ENCODE results near the gene SEPTIN1.
A peak's percentile ranks its signal among the peaks of the same experiment; 100 is the strongest.
"Not testable (repeated sequence)": the region's sequence is repeated elsewhere in the genome, so short reads cannot be mapped to it uniquely, and the experiment has no call there.

SEPTIN1 gene

GRCh38 chr16:30357085-30357714 is 25.2 kb downstream of the SEPTIN1 start:
- DNase-seq, result no peak

GRCh38 chr16:30356401-30357084 is 25.8 kb downstream of the SEPTIN1 start:
- peak; percentile 21 for DNase-seq

GRCh38 chr16:30355954-30356308 is 26.4 kb downstream of the SEPTIN1 start:
- no peak for DNase-seq

- peak; percentile 91 to 94 for DNase-seq
Measured at GRCh38 chr16:30355144-30355953, 27.0 kb downstream of the SEPTIN1 start, which contains the start of gene CD2BP2. CD2BP2 (minus strand) TSS chr16:30355308; CDS start chr16:30354681, 627 bp downstream.

- peak; percentile 18 to 23 for DNase-seq
Measured at GRCh38 chr16:30354423-30355143, 27.8 kb downstream of the SEPTIN1 start.

GRCh38 chr16:30353438-30354129 is 28.8 kb downstream of the SEPTIN1 start:
- DNase-seq, result no peak

- no peak for DNase-seq
Measured at GRCh38 chr16:30352488-30353401, 29.6 kb downstream of the SEPTIN1 start.

- DNase-seq, result no peak
Measured at GRCh38 chr16:30351586-30352419, 30.6 kb downstream of the SEPTIN1 start.

GRCh38 chr16:30351001-30351441 is 31.3 kb downstream of the SEPTIN1 start:
- no peak for DNase-seq

- DNase-seq, result peak in 1 of 2 experiments; percentile 35
Measured at GRCh38 chr16:30350134-30350871, 32.1 kb downstream of the SEPTIN1 start.

- no peak for DNase-seq
Measured at GRCh38 chr16:30349675-30350074, 32.7 kb downstream of the SEPTIN1 start.

- no peak for DNase-seq
Measured at GRCh38 chr16:30348929-30349328, 33.4 kb downstream of the SEPTIN1 start.

- DNase-seq, result no peak
Measured at GRCh38 chr16:30348113-30348512, 34.2 kb downstream of the SEPTIN1 start.

GRCh38 chr16:30346286-30346685 is 36.1 kb downstream of the SEPTIN1 start:
- no peak for DNase-seq

- DNase-seq, result not testable (repeated sequence)
Measured at GRCh38 chr16:30343491-30343820, 38.9 kb downstream of the SEPTIN1 start.

- no peak for DNase-seq
Measured at GRCh38 chr16:30342751-30343490, 39.4 kb downstream of the SEPTIN1 start.

GRCh38 chr16:30341971-30342370 is 40.4 kb downstream of the SEPTIN1 start:
- not testable (repeated sequence) for DNase-seq

GRCh38 chr16:30340621-30341020 is 41.7 kb downstream of the SEPTIN1 start:
- DNase-seq, result no peak

- DNase-seq, result not testable (repeated sequence)
Measured at GRCh38 chr16:30338715-30339114, 43.6 kb downstream of the SEPTIN1 start.

All from activated CD4-positive, alpha-beta T cell treated with anti-CD3 and anti-CD28 coated beads, Interleukin-2, amount 50 U/mL, for 48 hours (primary cell).